IPS-NIHi7 (cell line): Measurements from ENCODE around the gene FZD10.
A peak's percentile ranks its signal among the peaks of the same experiment; 100 is the strongest.

Experiments
- DNase-seq: peaks from one replicate; pipeline ENCODE4 v3.0.0; 2012; ENCODE audit warnings: mixed read lengths; ENCODE audit errors: extremely low spot score

Gene FZD10

DNA sequence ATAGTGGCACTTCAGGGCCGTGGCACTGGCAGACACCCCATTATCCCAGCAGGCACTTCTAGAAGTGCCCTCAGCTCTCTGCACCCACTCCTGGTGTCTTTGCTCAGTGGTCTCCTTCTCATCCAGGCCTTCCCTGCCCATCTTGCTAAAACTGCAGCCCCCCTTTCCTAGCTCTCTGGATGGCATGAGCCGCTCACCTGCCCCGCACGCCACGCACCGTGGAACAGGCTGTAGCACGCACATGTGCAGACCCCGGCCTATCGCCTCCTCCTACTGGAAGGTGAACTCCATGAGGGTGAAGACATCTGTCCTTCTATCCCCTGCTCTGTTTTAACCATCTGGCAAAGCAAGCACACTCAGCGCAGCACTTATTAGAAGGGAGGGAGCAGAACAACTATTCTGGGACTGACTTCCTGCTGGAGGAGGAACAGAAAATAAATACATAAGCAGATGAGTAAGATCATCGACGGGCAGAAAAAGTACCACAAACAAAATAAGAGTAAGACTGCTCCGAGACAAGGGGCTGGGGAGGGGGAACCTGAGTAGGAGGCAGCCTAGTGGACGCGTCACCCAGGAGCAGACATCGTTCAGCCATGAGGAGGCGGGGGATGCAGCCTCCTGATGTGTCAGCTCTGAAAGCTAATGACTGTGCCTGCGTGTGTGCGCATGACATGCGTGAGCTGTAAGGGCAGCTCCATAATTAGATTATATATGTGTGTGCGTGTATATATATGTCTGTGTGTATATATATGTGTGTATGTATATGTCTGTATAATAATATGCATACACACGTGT lies 7.8 kb upstream of the FZD10 start:
- DNase-seq = no peak

GRCh38 chr12:130155416-130156073 lies 6.7 kb upstream of the FZD10 start:
- DNase-seq = no peak

DNA sequence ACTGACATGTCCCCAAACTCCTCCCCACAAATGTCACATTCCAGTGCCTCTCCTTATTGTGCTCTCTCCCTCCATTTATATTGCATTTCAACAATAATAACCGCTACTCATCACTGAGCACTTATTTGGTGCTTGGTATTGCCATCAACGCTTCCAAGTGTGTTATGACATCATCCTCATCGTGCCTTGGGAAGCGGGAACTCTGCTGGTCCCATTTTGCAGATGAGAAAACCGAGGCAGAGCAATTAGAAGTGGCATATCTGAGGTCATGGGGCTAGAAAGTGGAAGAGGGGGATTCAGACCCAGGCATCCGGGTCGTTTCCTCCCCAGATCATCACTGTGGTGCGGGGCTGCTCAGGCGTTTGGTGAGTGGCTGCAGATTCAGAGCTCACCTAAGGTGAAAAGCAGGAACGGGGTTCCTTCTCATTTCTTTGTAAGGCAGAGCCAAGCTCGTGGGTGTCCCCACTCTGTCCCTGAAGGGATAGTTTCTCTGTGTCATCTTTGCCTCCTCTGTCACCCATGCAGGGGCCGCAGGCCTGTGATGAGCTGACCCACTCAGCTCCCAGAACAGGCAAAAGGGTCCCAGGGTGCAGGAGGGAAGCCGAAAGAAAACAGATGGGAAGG lies 5.5 kb upstream of the FZD10 start:
- no peak for DNase-seq

DNA sequence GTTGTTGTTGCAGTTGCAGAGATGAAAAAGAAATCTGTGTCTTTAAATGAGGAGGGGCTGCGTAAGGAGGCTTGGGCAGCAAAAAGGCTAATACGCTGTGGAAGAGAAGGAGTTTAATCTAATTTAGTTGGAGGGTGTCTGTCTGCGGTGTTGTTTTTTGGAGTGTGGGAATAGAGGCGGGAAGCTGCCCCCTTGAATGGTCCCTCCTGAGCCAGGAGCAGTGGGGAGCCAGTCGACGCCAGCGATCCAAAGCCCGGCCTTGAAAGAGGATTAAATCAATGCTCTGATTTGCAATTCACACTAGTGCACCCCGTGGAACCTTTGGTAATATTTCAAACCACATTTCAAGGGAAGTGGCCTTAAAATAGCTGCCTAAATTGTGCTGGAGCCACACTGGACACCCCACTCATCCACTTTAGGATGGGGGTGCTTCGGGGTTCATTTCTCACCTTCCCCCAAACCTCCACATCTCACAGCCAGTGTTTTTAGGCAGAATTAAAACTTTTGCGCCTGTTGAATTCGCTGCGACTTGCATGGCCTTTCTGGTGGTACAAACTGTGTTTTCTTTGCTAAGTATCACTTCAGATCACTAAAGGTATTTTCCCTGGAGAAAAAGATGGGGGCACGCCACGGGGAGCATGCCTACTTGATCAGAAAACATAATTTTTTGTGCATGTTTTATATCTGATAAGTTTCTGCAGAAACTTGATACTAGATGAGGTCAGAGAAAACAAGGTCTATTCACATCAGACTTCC lies 4.1 kb upstream of the FZD10 start:
- DNase-seq = no peak

DNA sequence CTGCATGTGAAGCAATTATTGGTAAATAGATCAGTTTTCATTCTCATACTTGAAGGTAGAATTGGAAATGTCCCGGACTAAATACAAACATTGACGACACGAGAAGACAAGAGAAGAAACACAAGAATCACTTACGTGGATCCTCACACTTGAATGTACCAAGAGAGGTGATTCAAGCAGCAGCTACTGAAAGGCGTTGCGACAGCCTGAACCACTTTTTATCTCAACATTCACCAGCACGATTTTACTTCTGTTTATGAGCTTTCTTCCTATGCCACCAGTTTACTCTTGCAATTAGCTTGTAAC lies 3.6 kb upstream of the FZD10 start:
- DNase-seq = no peak

GRCh38 chr12:130160306-130160705 lies 2.0 kb upstream of the FZD10 start:
- DNase-seq = no peak

- DNase-seq = no peak
These were observed 1.5 kb upstream of the FZD10 start for GRCh38 chr12:130160711-130161231.

DNA sequence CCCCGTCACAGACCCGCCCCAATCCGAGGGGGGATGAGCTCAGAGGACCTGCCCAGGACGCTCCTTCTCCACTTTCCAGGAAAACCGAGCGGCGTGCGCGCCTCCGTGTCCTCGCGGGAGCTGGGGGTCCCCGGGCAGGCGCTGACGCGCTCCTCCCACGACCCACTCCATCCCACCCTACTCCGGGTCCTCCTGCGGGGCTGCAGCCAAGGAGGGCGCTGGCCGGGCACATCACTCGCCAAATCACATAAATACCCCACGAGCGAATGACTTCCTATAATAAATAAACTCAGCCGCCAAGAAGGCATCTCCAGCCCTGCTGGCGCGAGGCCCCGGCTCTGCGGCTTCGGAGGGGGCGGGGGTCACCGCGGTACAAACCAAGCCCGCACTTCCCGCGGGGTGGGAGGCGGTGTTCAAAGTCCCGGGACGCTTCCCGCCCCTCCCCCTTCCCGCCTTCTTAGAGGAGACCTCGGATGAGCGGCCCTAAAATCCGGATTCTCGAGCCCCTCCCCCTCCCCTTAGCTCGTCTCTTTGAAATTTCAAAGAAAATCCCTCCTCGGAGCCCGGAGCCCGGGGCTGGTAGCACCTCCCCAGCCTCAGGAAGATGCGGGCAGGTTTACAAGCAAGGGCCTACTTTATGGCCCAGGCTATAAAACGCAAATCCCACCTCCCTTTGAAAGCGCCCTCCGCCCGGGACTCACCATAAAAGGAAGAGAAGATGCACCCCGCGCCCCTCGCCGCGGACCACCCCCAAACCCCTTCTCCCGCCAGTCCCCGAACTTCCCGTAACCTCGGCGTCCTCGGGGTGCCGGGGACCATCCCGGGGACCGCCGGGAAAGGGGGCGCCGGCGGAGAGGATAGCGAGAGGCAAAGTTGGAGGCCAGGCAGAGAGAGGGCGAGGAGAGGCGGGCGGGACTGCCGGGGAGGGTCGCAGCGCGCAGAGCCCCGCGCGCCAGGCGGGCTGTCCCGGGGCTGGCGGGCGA lies 712 bp upstream of the FZD10 start:
- peak; percentile 65 for DNase-seq

DNA sequence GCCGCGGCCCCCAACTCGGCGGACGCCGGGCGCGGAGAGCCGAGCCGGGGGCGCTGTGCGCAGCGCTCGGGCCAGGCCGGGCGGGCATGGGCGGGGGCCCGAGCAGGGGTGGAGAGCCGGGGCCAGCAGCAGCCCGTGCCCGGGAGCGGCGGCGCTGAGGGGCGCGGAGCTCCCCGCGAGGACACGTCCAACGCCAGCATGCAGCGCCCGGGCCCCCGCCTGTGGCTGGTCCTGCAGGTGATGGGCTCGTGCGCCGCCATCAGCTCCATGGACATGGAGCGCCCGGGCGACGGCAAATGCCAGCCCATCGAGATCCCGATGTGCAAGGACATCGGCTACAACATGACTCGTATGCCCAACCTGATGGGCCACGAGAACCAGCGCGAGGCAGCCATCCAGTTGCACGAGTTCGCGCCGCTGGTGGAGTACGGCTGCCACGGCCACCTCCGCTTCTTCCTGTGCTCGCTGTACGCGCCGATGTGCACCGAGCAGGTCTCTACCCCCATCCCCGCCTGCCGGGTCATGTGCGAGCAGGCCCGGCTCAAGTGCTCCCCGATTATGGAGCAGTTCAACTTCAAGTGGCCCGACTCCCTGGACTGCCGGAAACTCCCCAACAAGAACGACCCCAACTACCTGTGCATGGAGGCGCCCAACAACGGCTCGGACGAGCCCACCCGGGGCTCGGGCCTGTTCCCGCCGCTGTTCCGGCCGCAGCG lies 639 bp downstream of the FZD10 start:
- no peak for DNase-seq

DNA sequence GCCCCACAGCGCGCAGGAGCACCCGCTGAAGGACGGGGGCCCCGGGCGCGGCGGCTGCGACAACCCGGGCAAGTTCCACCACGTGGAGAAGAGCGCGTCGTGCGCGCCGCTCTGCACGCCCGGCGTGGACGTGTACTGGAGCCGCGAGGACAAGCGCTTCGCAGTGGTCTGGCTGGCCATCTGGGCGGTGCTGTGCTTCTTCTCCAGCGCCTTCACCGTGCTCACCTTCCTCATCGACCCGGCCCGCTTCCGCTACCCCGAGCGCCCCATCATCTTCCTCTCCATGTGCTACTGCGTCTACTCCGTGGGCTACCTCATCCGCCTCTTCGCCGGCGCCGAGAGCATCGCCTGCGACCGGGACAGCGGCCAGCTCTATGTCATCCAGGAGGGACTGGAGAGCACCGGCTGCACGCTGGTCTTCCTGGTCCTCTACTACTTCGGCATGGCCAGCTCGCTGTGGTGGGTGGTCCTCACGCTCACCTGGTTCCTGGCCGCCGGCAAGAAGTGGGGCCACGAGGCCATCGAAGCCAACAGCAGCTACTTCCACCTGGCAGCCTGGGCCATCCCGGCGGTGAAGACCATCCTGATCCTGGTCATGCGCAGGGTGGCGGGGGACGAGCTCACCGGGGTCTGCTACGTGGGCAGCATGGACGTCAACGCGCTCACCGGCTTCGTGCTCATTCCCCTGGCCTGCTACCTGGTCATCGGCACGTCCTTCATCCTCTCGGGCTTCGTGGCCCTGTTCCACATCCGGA lies 1.4 kb downstream of the FZD10 start:
- no peak for DNase-seq

DNA sequence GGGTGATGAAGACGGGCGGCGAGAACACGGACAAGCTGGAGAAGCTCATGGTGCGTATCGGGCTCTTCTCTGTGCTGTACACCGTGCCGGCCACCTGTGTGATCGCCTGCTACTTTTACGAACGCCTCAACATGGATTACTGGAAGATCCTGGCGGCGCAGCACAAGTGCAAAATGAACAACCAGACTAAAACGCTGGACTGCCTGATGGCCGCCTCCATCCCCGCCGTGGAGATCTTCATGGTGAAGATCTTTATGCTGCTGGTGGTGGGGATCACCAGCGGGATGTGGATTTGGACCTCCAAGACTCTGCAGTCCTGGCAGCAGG lies 1.9 kb downstream of the FZD10 start:
- DNase-seq = no peak

DNA sequence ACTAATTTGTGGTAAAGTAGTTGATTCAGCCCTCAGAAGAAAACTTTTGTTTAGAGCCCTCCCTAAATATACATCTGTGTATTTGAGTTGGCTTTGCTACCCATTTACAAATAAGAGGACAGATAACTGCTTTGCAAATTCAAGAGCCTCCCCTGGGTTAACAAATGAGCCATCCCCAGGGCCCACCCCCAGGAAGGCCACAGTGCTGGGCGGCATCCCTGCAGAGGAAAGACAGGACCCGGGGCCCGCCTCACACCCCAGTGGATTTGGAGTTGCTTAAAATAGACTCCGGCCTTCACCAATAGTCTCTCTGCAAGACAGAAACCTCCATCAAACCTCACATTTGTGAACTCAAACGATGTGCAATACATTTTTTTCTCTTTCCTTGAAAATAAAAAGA lies 2.7 kb downstream of the FZD10 start:
- DNase-seq = peak; percentile 65

DNA sequence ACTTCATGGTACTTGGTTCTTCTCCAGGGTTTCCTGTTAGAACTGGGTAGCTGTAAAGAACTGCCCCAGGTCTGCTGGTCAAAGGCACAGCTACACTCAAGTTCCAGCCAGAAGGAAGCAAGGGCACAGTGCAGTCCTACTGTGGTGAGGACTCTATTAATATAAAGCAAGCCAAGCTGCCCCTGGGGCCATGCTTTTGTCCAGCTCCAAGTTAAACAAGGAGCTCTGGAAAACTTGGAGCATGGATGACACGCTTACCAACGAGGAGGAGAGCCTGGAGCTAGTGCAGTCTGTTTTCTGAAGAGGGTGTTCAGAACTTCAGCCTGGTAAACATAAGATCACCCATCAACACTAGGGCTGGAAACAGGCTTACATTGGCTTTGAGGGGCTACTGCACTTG lies 4.0 kb downstream of the FZD10 start:
- no peak for DNase-seq

- no peak for DNase-seq
These were observed 5.3 kb downstream of the FZD10 start for GRCh38 chr12:130167537-130167936.

GRCh38 chr12:130169256-130169655 lies 7.0 kb downstream of the FZD10 start:
- DNase-seq = no peak

GRCh38 chr12:130169924-130170323 lies 7.7 kb downstream of the FZD10 start:
- no peak for DNase-seq

DNA sequence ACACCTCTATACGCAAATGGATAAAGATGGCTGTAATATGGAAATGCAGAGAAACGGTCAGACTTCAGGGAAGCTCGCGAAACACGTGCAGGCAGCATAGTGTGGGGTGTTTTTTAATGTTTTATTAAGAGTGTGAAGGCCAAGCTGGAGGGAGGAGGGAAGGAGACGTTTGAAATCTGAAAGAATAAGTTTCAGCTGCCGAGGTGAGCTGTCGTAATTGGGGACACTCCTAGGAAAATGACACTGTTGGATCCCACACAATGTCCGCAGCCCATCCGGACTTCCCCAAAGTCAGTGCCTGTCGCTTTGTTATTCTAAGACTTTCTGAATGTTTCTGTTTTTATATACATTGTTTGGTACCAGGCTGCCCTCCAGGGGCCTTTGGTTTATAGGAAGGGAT lies 8.3 kb downstream of the FZD10 start:
- no peak for DNase-seq

- no peak for DNase-seq
These were observed 15.5 kb downstream of the FZD10 start for GRCh38 chr12:130177635-130178242.

DNA sequence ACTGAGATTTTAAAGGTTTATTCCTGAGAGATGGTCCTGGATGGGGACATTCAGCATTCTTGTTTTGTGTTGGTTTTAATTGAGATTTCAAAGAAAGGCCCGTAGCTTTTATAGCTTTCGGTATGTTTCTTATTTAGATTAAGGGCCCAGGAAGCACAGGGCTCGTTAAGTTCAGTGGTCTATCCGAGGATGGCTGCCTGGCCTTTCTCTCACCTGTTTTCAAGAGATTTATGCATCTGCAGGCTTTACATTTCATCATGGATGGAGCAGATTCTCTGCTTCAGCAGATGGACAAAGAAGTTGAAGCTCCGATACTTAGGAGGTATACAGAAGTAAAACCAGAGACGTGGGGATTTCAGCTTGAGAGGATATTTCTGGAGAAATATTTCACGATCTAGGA lies 16.0 kb downstream of the FZD10 start:
- DNase-seq = no peak
